Skeletal muscle satellite cell (primary cell): ENCODE measurements around the gene MPRIP.

ENCODE experiments used
- H3K27me3 ChIP-seq: 2 replicates; pipeline ENCODE4 v1.7.0; 2013; ENCODE audit warnings: low read length; ENCODE audit not compliant: control insufficient read depth, insufficient read depth
- H3K36me3 ChIP-seq: 2 replicates; pipeline ENCODE4 v1.7.0; 2013; ENCODE audit warnings: mild to moderate bottlenecking, control low read depth, low read length; ENCODE audit not compliant: insufficient read depth
- H3K4me1 ChIP-seq: 2 replicates; pipeline ENCODE4 v1.7.0; 2013; ENCODE audit warnings: low read length; ENCODE audit not compliant: control insufficient read depth, insufficient read depth
- H3K4me2 ChIP-seq: 2 replicates; pipeline ENCODE4 v1.7.0; 2013; ENCODE audit warnings: mild to moderate bottlenecking, low read length
- H3K4me3 ChIP-seq: 2 replicates; pipeline ENCODE4 v1.7.0; 2013; ENCODE audit warnings: low read length
- H3K9ac ChIP-seq: 2 replicates; pipeline ENCODE4 v1.7.0; 2013; ENCODE audit warnings: mild to moderate bottlenecking, low read depth, low read length, moderate library complexity
- H3K9me3 ChIP-seq: replicated peaks from 2 replicates; pipeline ENCODE4 v1.7.0; 2013; ENCODE audit warnings: mild to moderate bottlenecking, control low read depth, low read length

The MPRIP gene

DNA sequence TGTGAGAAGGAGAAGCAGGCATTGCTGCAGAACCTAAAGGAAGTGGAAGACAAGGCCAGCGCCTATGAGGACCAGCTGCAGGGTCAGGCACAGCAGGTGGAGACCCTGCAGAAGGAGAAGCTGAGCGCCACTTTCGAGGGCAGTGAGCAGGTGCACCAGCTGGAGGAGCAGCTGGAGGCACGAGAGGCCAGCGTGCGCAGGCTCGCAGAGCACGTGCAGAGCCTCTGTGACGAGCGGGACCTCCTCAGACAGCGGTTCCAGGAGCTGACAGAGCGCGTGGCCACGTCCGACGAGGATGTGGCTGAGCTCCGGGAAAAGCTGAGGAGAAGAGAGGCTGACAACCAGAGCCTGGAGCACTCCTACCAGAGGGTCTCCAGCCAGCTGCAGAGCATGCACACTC is 122.4 kb downstream of the MPRIP start:
- H3K4me1 ChIP-seq = no peaks in the 10 kb centered on the region
- H3K36me3 ChIP-seq = peaks cover 99% of the 10 kb centered on the region
- no peaks in the 10 kb centered on the region for H3K9me3 ChIP-seq
- H3K9ac ChIP-seq = no peak overlapping the region
- H3K4me2 ChIP-seq = no peak overlapping the region
- H3K4me3 ChIP-seq = no peak overlapping the region
- H3K27me3 ChIP-seq = no peaks in the 10 kb centered on the region

DNA sequence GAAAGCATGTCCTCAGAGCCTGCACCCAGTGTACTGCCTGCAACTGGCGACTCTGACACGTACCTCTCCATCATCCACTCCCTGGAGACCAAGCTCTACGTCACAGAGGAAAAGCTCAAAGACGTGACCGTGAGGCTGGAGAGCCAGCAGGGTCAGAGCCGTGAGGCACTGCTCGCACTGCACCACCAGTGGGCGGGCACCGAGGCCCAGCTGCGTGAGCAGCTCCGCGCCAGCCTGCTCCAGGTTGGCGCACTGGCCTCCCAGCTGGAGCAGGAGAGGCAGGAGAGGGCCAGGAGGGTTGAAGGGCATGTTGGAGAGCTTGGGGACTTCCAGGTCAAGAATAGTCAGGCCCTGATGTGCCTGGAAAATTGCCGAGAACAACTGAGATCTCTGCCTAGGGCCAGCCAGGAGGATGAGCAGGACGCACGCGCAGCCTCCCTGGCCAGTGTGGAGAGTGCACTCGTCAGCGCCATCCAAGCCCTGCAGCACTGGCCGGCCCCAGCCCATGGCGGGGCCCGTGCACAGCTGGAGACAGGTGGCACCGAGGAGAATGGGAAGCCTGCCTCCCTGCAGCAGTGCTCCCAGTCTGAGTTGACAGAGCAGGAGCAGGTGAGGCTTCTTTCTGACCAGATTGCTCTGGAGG is 123.5 kb downstream of the MPRIP start:
- H3K4me2 ChIP-seq = no peak overlapping the region
- no peak overlapping the region for H3K4me3 ChIP-seq
- H3K27me3 ChIP-seq = no peaks in the 10 kb centered on the region
- peaks cover 96% of the 10 kb centered on the region for H3K36me3 ChIP-seq
- H3K9me3 ChIP-seq = no peaks in the 10 kb centered on the region
- H3K4me1 ChIP-seq = no peaks in the 10 kb centered on the region
- no peak overlapping the region for H3K9ac ChIP-seq

DNA sequence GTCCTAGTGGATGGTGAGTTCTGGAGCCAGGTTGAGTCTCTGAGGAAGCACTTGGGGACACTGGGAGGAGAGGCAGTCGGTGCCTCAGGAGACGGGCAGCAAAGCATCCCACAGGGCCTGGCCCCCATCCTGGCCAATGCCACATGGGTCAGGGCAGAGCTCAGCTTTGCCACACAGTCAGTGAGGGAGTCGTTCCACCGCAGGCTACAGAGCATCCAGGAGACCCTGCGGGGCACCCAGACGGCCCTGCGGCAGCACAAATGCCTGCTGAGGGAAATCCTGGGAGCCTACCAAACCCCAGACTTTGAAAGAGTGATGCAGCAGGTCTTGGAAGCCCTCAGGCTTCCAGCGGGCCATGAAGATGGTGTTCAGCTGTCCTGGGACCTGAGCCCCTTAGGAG is 124.2 kb downstream of the MPRIP start:
- Histone ChIP-seq H3K4me2 (no peak overlapping the region), H3K36me3 (peaks cover 96% of the 10 kb centered on the region), H3K27me3 (no peaks in the 10 kb centered on the region), H3K9ac (no peak overlapping the region), H3K4me1 (no peaks in the 10 kb centered on the region), H3K9me3 (no peaks in the 10 kb centered on the region), H3K4me3 (no peak overlapping the region)

DNA sequence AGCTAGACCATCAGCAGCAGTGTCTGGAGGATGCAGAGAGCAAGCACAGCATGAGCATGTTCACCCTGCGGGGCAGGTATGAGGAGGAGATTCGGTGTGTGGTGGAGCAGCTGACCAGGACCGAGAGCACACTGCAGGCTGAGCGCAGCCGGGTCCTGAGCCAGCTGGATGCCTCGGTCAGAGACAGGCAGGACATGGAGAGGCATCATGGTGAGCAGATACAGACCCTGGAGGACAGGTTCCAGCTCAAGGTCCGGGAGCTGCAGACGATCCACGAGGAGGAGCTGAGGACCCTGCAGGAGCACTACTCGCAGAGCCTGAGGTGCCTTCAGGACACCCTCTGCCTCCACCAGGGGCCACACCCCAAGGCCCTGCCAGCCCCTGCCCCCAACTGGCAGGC is 125.1 kb downstream of the MPRIP start:
- H3K4me3 ChIP-seq = no peak overlapping the region
- H3K4me1 ChIP-seq = no peaks in the 10 kb centered on the region
- no peaks in the 10 kb centered on the region for H3K27me3 ChIP-seq
- H3K9me3 ChIP-seq = no peaks in the 10 kb centered on the region
- no peak overlapping the region for H3K4me2 ChIP-seq
- no peak overlapping the region for H3K9ac ChIP-seq
- peaks cover 96% of the 10 kb centered on the region for H3K36me3 ChIP-seq

DNA sequence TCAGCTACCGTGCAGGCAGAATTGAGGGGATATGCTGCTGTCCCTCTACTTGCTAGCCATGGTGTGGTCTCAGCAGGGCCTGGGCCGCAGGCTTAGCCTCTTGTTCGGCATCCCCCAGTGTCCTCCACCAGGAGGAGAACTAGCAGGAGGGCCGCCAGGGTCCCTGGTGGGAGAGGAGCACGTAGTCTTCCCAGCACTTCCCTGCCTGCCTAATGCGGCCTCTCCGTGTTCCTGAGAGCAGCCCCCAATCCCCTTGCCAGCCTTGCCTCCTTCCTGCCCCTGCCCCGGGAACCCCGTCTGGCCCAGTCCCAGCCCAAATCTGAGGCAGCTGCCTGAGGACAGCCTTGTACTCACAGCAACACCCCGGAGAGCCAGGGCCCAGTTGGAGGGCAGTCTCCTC is 125.7 kb downstream of the MPRIP start:
- Histone ChIP-seq H3K4me3 (no peak overlapping the region), H3K9me3 (no peaks in the 10 kb centered on the region), H3K9ac (no peak overlapping the region), H3K27me3 (no peaks in the 10 kb centered on the region), H3K36me3 (peaks cover 96% of the 10 kb centered on the region), H3K4me2 (no peak overlapping the region), H3K4me1 (no peaks in the 10 kb centered on the region)

DNA sequence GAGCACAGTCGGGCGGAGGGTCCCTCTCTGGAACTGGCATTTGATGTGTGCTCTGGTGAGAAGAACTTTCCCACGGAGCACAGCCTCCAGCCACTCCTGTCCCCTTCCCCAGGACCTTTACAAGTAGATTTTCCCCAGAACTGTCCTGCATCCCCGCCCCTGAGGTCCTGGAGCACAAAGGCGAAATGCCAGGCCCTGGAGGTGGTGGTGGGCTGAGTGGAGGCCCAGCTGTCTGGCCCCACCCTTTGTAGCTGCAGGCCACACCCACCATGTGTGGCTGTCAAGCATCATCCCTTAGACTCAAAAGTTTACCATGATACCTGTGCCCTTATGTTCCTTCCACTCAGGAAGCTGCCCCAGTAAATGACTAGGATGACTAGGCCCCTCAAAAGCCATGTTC is 126.1 kb downstream of the MPRIP start:
- Histone ChIP-seq H3K9me3 (no peaks in the 10 kb centered on the region), H3K4me3 (no peak overlapping the region), H3K4me2 (no peak overlapping the region), H3K36me3 (peaks cover 96% of the 10 kb centered on the region), H3K27me3 (no peaks in the 10 kb centered on the region), H3K4me1 (no peaks in the 10 kb centered on the region), H3K9ac (no peak overlapping the region)

DNA sequence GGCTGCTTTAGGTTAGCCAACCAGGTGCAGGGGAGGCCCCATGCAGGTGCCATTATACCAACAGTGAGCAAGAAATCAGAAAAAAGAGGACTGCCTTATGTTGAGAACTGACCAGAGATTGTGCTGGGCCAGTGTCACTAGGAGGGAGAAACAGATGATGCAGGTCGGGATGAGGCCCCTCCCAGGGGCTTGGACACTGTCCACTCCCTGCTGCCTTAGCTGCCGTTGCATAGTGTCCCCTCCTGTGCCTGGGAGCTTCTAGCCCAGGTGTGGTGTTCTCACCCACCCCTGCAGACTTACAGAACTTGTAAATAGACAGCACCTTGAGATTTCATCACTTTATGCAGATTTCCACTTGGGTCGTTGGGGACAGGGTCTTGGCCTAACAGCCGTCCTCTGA is 127.1 kb downstream of the MPRIP start:
- Histone ChIP-seq H3K9me3 (no peaks in the 10 kb centered on the region), H3K27me3 (no peaks in the 10 kb centered on the region), H3K4me2 (no peak overlapping the region), H3K9ac (no peak overlapping the region), H3K4me1 (no peaks in the 10 kb centered on the region), H3K36me3 (peaks cover 96% of the 10 kb centered on the region), H3K4me3 (no peak overlapping the region)

DNA sequence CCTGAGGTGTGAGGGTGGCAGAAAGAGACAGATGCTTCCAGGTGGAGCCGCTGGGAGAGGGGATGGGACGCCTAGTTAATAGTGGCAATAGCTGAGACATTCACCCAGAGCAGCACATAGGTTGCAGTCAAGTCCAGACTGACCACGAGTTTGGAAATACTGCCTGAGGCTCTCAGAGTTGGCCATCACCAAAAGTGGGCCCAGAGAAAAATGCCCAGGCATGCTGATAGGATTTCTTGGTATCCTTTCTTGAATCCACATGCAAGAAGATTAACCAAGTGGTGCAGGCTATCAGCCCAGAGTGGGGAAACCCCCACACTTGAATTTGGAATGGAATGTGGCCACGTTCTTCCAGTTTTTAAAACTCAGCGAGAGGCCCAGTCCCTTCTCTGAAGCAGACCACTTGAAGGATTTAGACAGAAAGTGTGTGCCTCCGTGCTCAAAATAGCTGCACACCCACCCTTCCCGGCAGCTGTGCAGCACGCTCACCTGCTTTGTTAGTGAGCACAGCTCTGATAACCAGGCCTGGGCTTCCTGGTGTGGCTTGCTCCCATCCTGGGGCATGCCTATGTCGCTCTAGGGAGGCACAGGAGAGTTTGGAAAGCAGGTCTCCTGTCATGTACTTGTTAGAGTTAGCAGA is 128.2 kb downstream of the MPRIP start:
- no peak overlapping the region for H3K4me3 ChIP-seq
- H3K4me1 ChIP-seq = no peaks in the 10 kb centered on the region
- no peaks in the 10 kb centered on the region for H3K27me3 ChIP-seq
- no peaks in the 10 kb centered on the region for H3K9me3 ChIP-seq
- H3K9ac ChIP-seq = no peak overlapping the region
- H3K36me3 ChIP-seq = peaks cover 94% of the 10 kb centered on the region
- no peak overlapping the region for H3K4me2 ChIP-seq

DNA sequence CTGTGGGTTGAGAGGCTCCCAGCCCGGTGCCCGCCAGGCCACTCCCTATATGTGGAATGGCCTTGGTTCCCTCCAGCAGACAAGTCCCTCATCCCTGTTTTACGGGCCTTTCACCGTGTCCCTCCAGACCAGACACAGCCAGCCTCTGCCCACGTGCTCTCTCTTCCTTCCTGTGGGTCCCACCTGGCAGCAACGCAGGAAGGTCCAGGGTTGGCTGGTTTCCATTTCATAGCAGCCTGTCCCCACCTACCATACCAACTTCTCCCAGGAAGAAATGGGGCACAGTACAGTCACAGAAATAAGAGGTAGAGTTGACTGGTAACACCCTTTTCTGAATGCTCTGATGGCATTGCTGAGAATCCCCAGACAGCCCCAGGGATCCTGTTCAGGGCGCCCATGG is 128.9 kb downstream of the MPRIP start:
- H3K4me3 ChIP-seq = no peak overlapping the region
- H3K36me3 ChIP-seq = peaks cover 94% of the 10 kb centered on the region
- no peaks in the 10 kb centered on the region for H3K27me3 ChIP-seq
- no peaks in the 10 kb centered on the region for H3K9me3 ChIP-seq
- H3K9ac ChIP-seq = no peak overlapping the region
- no peaks in the 10 kb centered on the region for H3K4me1 ChIP-seq
- H3K4me2 ChIP-seq = no peak overlapping the region

DNA sequence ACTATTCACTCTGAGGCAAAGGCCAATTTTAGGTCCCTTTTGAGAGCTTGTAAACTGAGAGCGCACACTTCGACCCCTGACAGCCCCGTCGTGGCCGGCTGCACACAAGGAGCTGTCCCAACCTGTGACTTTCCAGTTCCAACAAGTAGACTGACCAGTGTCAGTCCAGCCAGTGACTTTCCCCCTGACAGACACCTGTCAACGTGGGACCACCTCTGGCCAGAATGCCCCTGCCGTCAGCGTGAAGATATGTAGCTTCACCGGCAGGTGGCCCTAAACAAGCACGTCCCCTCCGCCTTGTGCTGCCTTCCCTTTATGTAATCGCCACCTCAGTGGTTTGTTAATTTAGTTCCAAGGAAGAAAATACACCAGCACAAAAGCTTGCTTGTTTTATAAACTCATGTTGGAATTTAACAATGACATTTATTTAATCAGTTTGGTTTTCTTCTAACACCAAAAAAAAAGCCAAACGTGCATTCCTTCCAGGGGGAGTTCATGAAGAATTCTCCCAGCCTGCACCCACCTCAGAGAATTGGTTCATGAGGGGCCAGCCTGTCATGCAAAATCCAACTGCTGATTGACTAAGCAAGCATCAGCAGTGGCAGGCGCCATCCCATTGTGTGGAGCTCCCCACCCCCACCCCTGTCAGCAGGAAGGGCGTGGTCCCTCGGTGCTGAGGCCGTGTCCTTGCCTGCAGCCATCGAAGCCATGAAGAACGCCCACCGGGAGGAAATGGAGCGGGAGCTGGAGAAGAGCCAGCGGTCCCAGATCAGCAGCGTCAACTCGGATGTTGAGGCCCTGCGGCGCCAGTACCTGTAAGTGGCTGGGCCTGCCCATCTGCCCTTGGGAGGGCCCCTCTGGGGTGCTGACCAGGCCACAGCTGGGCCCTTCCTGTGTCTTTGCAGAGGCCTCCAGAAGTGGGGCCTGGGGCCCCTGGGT is 130.0 kb downstream of the MPRIP start:
- no peaks in the 10 kb centered on the region for H3K4me1 ChIP-seq
- no peak overlapping the region for H3K4me3 ChIP-seq
- H3K9ac ChIP-seq = no peak overlapping the region
- H3K9me3 ChIP-seq = no peaks in the 10 kb centered on the region
- H3K4me2 ChIP-seq = no peak overlapping the region
- H3K27me3 ChIP-seq = no peaks in the 10 kb centered on the region
- peaks cover 94% of the 10 kb centered on the region for H3K36me3 ChIP-seq

DNA sequence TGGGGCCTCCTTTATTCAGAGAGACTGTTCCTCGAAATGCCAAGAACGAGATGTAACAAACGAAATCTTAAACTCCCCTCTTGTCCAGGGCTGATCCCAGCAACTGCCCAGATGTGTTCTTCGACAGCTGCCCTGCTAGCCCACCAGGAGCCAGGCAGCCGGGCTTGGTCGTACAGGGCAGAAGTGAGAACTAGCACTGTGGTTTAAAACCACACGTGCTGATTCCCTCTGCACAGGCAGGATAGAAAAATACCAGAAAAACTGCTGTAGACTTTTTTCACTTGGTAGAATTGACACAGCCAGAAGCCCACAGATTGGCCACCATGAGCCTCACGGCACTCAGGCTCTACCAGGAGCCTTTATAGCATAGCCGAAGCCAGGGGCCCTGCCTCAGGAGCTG is 130.7 kb downstream of the MPRIP start:
- no peak overlapping the region for H3K9ac ChIP-seq
- H3K4me2 ChIP-seq = no peak overlapping the region
- H3K27me3 ChIP-seq = no peaks in the 10 kb centered on the region
- no peaks in the 10 kb centered on the region for H3K4me1 ChIP-seq
- no peaks in the 10 kb centered on the region for H3K9me3 ChIP-seq
- no peak overlapping the region for H3K4me3 ChIP-seq
- H3K36me3 ChIP-seq = peaks cover 94% of the 10 kb centered on the region
